Uterus (tissue), 4 donors: ENCODE measurements around the gene ASPHD1. TPM values are rescaled to one million over a fixed set of nuclear protein-coding genes. Genes with fewer than 3 reads are reported as not detected.
"Not testable (repeated sequence)": the region's sequence is repeated elsewhere in the genome, so short reads cannot be mapped to it uniquely, and the experiment has no call there.

Source experiments
- DNase-seq, 2 donors: peaks; one replicate each; pipeline ENCODE4 v3.0.0-alpha.2; 2019 to 2020
- H3K27ac ChIP-seq, 2 donors: fragments of 200-600 bp; sonication (generic); 1 replicate in 1 of 2; 2 replicates in 1 of 2; pipeline ENCODE4 v1.5.1; 2016 to 2018
- H3K27me3 ChIP-seq, 2 donors: fragments of 200-600 bp; sonication (generic); one replicate each; pipeline ENCODE4 v1.5.1; 2018 to 2019; ENCODE audit warnings: control low read depth in 1 of 2
- H3K36me3 ChIP-seq, 2 donors: fragments of 200-600 bp; sonication (generic); one replicate each; pipeline ENCODE4 v1.5.1; 2019; ENCODE audit warnings: control low read depth in 1 of 2
- H3K4me1 ChIP-seq, 2 donors: fragments of 200-600 bp; sonication (generic); one replicate each; pipeline ENCODE4 v1.5.1; 2018 to 2019; ENCODE audit warnings: control low read depth in 1 of 2
- H3K4me3 ChIP-seq, 2 donors: fragments of 200-600 bp; sonication (generic); 1 replicate in 1 of 2; 2 replicates in 1 of 2; pipeline ENCODE4 v1.5.1; 2018 to 2019; ENCODE audit warnings: mild to moderate bottlenecking in 1 of 2
- H3K9me3 ChIP-seq, 2 donors: fragments of 200-600 bp; sonication (generic); one replicate each; pipeline ENCODE4 v1.5.1; 2019; ENCODE audit warnings: control low read depth in 1 of 2
- POLR2A ChIP-seq, 2 donors: fragments of 450-650 bp; IDR thresholded peaks; one replicate each; pipeline ENCODE4 v1.6.1; 2016; ENCODE audit warnings: antibody characterized with exemption in 2 of 2, mild to moderate bottlenecking in 1 of 2, moderate library complexity in 1 of 2
- intact Hi-C: fragments of 100-400 bp; cut with DNase I; formaldehyde crosslinking; loops from one replicate; pipeline ENCODE4 v1.15.1; 2023; ENCODE audit warnings: low total_unique reads
- total RNA-seq, 4 donors: library from RNA; depleted of rRNA in 3 of 4; stranded (reverse); fragments of >200 nt in 3 of 4; gene quantifications; one replicate each; pipeline versions ENCODE4 v1.1.0 to v1.2.4, GENCODE V29; 2014 to 2023
- TF ChIP-seq, protein P1 (sequence below), 4 experiments: fragments of 200-600 bp in 2 of 4; fragments of 450-650 bp in 2 of 4; sonication (generic) in 2 of 4; IDR thresholded peaks; one replicate each; pipeline ENCODE4 v1.5.1; 2016 to 2019; ENCODE audit warnings: antibody characterized with exemption in 4 of 4, mild to moderate bottlenecking in 2 of 4, moderate library complexity in 1 of 4
- donor health status: DM: yes; HTN: yes; CAD: no.

ASPHD1 gene
- total RNA-seq, 4 donors from 2014 or later, result 0.61 to 1.0 (median 1.0) TPM; not detected in 1

GRCh38 chr16:29877266-29877961 lies 22.9 kb upstream of the ASPHD1 start:
- Histone ChIP-seq H3K27me3 (peaks cover 0 to 3% of the 10 kb centered on the region in 2 donors), H3K27ac (no peak overlapping the region), H3K36me3 (no peaks in the 10 kb centered on the region), H3K4me3 (no peak overlapping the region), H3K9me3 (no peaks in the 10 kb centered on the region), H3K4me1 (no peaks in the 10 kb centered on the region)
- DNase-seq, result no peak
- TF ChIP-seq, protein P1, sequence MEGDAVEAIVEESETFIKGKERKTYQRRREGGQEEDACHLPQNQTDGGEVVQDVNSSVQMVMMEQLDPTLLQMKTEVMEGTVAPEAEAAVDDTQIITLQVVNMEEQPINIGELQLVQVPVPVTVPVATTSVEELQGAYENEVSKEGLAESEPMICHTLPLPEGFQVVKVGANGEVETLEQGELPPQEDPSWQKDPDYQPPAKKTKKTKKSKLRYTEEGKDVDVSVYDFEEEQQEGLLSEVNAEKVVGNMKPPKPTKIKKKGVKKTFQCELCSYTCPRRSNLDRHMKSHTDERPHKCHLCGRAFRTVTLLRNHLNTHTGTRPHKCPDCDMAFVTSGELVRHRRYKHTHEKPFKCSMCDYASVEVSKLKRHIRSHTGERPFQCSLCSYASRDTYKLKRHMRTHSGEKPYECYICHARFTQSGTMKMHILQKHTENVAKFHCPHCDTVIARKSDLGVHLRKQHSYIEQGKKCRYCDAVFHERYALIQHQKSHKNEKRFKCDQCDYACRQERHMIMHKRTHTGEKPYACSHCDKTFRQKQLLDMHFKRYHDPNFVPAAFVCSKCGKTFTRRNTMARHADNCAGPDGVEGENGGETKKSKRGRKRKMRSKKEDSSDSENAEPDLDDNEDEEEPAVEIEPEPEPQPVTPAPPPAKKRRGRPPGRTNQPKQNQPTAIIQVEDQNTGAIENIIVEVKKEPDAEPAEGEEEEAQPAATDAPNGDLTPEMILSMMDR (IDR thresholded peaks at IDR 0.05), result no peak
- no peak for TF ChIP-seq POLR2A (IDR thresholded peaks at IDR 0.05)
- intact Hi-C loops, result no loop called here

- no peak overlapping the region for H3K4me3 ChIP-seq
- no peaks in the 10 kb centered on the region for H3K36me3 ChIP-seq
- H3K27ac ChIP-seq, result no peak overlapping the region
- no peaks in the 10 kb centered on the region for H3K4me1 ChIP-seq
- peaks cover 0 to 3% of the 10 kb centered on the region in 2 donors for H3K27me3 ChIP-seq
- intact Hi-C loops, result no loop called here
- TF ChIP-seq, protein P1 (IDR thresholded peaks at IDR 0.05), result no peak
- TF ChIP-seq POLR2A (IDR thresholded peaks at IDR 0.05), result no peak
- no peak for DNase-seq
- H3K9me3 ChIP-seq, result no peaks in the 10 kb centered on the region
These were observed 22.1 kb upstream of the ASPHD1 start for GRCh38 chr16:29878172-29878571.

GRCh38 chr16:29881050-29881449 lies 19.2 kb upstream of the ASPHD1 start:
- intact Hi-C loops, result no loop called here
- H3K4me1 ChIP-seq, result no peaks in the 10 kb centered on the region
- no peaks in the 10 kb centered on the region for H3K36me3 ChIP-seq
- DNase-seq, result no peak
- peaks cover 0 to 3% of the 10 kb centered on the region in 2 donors for H3K27me3 ChIP-seq
- no peaks in the 10 kb centered on the region for H3K9me3 ChIP-seq
- TF ChIP-seq, protein P1 (IDR thresholded peaks at IDR 0.05), result no peak
- TF ChIP-seq POLR2A (IDR thresholded peaks at IDR 0.05), result no peak
- H3K27ac ChIP-seq, result no peak overlapping the region
- H3K4me3 ChIP-seq, result no peak overlapping the region

GRCh38 chr16:29883987-29884386 lies 16.3 kb upstream of the ASPHD1 start:
- Histone ChIP-seq H3K27ac (no peak overlapping the region), H3K4me3 (no peak overlapping the region), H3K36me3 (no peaks in the 10 kb centered on the region), H3K27me3 (no peaks in the 10 kb centered on the region), H3K4me1 (no peaks in the 10 kb centered on the region), H3K9me3 (no peaks in the 10 kb centered on the region)
- DNase-seq, result no peak
- TF ChIP-seq, protein P1 (IDR thresholded peaks at IDR 0.05), result no peak
- no peak for TF ChIP-seq POLR2A (IDR thresholded peaks at IDR 0.05)
- intact Hi-C loops, result no loop called here

DNA sequence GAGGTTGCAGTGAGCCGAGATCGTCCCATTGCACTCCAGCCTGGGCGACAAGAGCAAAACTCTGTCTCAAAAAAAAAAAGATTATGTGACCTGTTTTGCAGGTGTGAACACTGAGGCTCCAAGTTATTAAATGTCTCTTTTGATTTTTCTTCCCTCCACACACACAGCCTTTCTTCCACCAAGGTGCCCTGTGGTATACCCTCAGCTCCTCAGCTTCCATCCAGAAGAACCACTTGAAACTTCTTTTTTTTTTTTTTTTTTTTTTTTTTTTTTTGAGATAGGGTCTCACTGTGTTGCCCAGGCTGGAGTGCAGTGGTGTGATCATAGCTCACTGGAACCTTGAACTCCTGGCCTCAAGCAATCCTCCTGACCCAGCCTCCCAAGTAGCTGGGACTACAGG lies 10.9 kb upstream of the ASPHD1 start:
- H3K27ac ChIP-seq, DNase-seq, H3K4me1 ChIP-seq, intact Hi-C loops, H3K4me3 ChIP-seq, H3K36me3 ChIP-seq, H3K27me3 ChIP-seq, H3K9me3 ChIP-seq: not testable (repeated sequence)
